Measurements from ENCODE around the gene IRF6. TPM values are rescaled to one million over a fixed set of nuclear protein-coding genes. Genes with fewer than 3 reads are reported as not detected.

Gene IRF6
- polyA plus RNA-seq, 3 donors: 1.8 to 10.4 (median 2.0) TPM

- 66 to 81% (median 80%) methylated on average over 11 of the region's 11 CpGs for WGBS, 3 donors
- no peak overlapping the region for H3K27ac ChIP-seq (ENCODE audit: low read depth, low read length)
These were observed 19.9 kb upstream of the IRF6 start for GRCh38 chr1:209825591-209826434.

DNA sequence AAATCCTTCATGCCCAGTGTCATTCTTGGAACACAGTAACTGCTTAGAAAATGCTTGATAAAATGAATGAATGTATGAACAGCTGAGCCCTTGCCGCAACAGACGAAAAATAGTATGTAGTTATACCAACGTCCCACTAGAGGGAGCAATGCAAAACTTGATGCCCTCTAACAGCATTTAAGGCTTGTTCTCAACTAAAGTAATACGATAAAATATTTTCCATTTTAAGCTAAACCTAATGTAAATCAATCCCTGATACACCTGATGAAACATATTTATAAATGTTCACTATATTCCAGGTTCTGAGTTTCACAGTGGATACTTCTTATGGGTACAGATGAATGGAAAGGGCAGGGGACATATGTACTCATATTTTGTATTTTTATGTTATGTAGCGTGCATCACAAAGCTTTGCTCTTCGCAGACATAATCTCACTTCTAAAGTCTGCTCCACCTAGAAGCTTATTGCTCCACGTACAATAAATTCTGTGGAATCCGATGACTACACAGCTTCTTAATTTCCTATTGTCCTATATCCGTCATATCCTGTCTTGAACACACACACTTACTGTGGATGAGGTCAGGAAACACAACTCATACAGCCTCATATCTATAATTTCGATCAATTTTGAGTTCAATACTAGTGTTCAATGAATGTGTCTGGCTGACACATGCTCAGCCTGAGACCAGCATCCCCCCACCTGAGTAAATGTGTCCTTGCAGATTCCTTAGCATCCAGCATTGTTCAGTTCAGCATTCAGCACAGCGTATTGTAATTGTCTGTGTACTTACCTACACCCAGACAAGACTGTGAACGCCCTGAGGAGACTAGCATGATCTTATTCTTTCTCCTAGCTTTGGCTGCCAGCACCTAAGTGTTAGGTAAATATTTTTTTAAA lies 17.4 kb upstream of the IRF6 start:
- no peak overlapping the region for H3K27ac ChIP-seq (ENCODE audit: low read depth, low read length)
- WGBS, 3 donors: 37 to 38% (median 38%) methylated on average over 12 of the region's 12 CpGs

DNA sequence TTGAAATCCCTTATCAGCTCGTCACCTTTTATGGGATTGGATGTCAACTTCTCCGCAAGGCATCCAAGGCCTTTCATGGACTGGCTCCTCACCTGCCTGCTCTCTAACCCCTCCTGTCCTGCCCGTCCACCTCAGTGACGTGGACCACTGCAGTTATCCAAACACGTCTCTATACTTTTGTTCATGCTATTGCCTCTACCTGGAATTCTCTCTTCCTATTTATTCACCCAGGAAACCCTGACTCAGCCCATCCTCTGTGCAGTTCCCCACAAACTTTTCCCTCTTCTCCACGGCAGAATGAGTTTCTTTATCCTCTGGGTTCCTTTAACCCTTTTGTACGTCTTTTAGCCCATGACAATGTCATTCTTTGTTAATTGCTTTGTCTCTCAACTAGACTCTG lies 16.8 kb upstream of the IRF6 start:
- H3K27ac ChIP-seq (ENCODE audit: low read depth, low read length): no peak overlapping the region
- 41 to 72% (median 58%) methylated on average over 7 of the region's 7 CpGs for WGBS, 3 donors

DNA sequence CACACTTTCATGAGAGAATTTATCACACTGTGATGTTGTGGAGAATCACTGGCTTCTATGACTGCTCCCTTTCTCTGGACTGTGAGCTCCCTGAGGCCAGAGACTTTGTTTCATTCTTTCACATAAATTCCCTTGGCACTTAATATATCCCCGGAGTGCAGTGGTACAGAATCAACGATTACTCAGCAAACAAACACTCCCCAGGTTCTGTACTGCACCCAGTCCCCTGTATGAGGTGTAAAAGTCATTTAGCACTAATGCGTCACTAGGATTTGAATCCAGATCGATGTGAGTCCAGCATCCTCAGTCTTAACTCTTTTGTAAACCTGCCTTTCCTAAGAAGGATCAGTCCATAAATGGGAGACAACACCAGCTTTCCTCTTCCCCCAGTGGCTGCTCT lies 15.0 kb upstream of the IRF6 start:
- WGBS, 3 donors: 45 to 71% (median 70%) methylated on average over 4 of the region's 4 CpGs
- H3K27ac ChIP-seq (ENCODE audit: low read depth, low read length): no peak overlapping the region

DNA sequence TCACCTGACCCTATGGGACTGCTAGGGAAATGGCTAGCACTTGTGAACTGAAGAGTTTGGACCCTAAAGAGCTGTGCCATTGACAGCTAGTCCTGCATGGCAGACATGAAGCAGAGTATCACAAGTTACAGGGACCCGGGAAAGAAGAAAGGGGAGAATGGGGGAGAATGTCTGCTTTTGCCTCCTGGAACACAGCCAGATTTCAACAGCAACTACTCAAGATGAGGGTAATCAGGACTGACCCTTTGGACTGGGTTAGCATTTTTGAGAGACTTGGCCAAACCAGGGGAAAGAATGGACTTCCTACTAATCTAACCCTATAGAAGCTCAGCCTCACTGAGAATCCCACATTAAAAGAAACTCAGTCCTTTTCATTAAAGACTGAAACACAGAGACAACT lies 13.1 kb upstream of the IRF6 start:
- 25 to 43% (median 41%) methylated on average over 1 of the region's 1 CpG for WGBS, 3 donors
- H3K27ac ChIP-seq (ENCODE audit: low read depth, low read length): no peak overlapping the region

DNA sequence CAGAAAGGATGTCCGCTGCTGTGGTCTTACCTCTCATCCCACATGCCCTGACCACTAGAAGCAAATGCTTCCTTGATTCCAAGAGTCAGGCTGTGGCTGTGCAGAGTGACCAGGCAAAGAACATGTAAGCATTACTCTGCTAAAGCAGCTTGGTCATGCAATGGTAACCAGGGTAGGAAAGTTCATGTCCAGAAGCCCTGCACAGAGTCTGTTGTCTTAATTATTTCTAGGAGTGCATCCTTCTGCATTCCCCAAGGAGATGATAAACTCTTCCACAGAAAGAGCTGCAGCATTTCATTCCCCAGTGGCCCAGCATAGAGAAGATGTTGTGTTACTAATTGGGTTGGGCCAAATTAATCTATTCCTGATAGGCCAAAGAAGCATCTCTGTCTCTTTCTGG lies 11.7 kb upstream of the IRF6 start:
- H3K27ac ChIP-seq (ENCODE audit: low read depth, low read length): no peak overlapping the region
- 85 to 94% (median 92%) methylated on average over 1 of the region's 1 CpG for WGBS, 3 donors

DNA sequence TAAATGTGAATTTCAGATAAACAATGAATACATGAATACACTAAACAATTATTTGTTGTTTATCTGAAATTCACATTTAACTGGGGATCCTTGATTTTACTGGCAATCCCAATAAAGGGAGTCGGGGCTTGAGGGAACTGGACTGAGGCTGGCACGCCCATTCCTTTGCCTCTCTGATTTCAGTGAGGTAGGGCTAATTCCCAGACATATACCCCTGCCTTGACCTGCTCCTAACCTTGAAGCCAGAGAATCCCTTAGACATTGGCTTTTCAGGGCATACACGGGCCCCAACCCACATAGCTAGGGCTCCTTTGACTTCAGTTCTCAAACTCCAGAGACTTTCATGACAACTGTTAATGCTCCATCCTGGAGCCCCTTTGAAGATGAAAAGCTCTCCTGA lies 11.0 kb upstream of the IRF6 start:
- no peak overlapping the region for H3K27ac ChIP-seq (ENCODE audit: low read depth, low read length)
- 60 to 82% (median 68%) methylated on average over 3 of the region's 3 CpGs for whole genome bisulfite sequencing, 3 donors

- no peak overlapping the region for H3K27ac ChIP-seq (ENCODE audit: low read depth, low read length)
- WGBS, 3 donors: 72 to 79% (median 73%) methylated on average over 6 of the region's 6 CpGs
These were observed 10.0 kb upstream of the IRF6 start for GRCh38 chr1:209815931-209816341.

GRCh38 chr1:209815490-209815889 lies 9.5 kb upstream of the IRF6 start:
- WGBS, 3 donors: 70 to 76% (median 74%) methylated on average over 3 of the region's 3 CpGs
- no peak overlapping the region for H3K27ac ChIP-seq (ENCODE audit: low read depth, low read length)

- 84 to 87% (median 87%) methylated on average over 4 of the region's 4 CpGs for WGBS, 3 donors
- no peak overlapping the region for H3K27ac ChIP-seq (ENCODE audit: low read depth, low read length)
These were observed 8.0 kb upstream of the IRF6 start for GRCh38 chr1:209813902-209814301.

DNA sequence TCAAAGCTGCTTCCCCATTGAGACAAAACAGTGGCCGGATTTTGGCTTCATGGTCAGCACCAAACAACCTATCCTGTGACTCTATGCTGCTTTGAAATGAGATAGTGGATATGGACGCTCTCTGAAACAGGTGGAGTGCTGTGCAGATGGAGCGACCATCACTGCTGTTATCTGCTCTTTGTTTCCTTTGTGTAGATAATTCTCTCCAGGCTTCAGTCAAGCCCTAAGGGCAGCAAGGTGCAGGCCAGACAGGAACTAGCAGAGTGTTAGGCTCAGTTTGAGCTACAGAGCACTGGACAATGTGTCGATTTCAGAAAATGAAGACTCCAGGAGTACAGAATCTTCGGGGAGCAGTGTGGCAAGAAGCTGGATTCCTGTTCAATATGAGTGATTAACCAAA lies 4.8 kb upstream of the IRF6 start:
- no peak overlapping the region for H3K27ac ChIP-seq (ENCODE audit: low read depth, low read length)
- WGBS, 3 donors: 73 to 86% (median 85%) methylated on average over 5 of the region's 5 CpGs

GRCh38 chr1:209809611-209810010 lies 3.7 kb upstream of the IRF6 start:
- 85 to 95% (median 90%) methylated on average over 4 of the region's 4 CpGs for WGBS, 3 donors

GRCh38 chr1:209808059-209808581 lies 2.2 kb upstream of the IRF6 start:
- no peak overlapping the region for H3K27ac ChIP-seq (ENCODE audit: low read depth, low read length)

More at GRCh38 chr1:209809611-209810010, 3.7 kb upstream of the IRF6 start:
- H3K27ac ChIP-seq (ENCODE audit: low read depth, low read length): no peak overlapping the region

- no peak overlapping the region for H3K27ac ChIP-seq (ENCODE audit: low read depth, low read length)
- WGBS, 3 donors: 90 to 92% (median 91%) methylated on average over 4 of the region's 4 CpGs
These were observed 1.6 kb upstream of the IRF6 start for GRCh38 chr1:209807509-209807908.

GRCh38 chr1:209805341-209805781 lies 581 bp downstream of the IRF6 start:
- WGBS, 3 donors: 19 to 51% (median 49%) methylated on average over 18 to 19 of the region's 19 CpGs
- no peak overlapping the region for H3K27ac ChIP-seq (ENCODE audit: low read depth, low read length)

GRCh38 chr1:209803568-209803967 lies 2.4 kb downstream of the IRF6 start:
- WGBS, 3 donors: 35 to 82% (median 79%) methylated on average over 1 of the region's 1 CpG
- no peak overlapping the region for H3K27ac ChIP-seq (ENCODE audit: low read depth, low read length)

DNA sequence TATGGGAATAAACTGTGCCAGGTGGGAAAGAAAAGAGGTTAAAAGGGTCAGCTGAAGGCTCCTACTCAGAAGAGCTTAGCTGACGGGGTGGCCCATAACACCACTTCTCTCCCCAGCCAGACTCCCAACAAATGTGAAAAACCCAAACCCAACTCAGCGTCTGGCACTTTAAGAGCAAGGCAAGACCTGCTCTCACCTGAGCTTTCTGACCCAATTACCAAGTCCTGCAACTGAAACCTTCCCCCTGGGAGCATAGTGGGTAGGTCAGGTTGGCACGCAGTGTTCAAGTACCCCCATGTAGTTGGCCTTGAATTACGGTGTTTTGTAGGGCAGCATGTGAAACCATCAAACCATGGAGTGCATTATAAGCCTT lies 3.2 kb downstream of the IRF6 start:
- WGBS, 3 donors: 79 to 95% (median 92%) methylated on average over 4 of the region's 4 CpGs
- no peak overlapping the region for H3K27ac ChIP-seq (ENCODE audit: low read depth, low read length)

- WGBS, 3 donors: 59 to 85% (median 81%) methylated on average over 4 of the region's 4 CpGs
- no peak overlapping the region for H3K27ac ChIP-seq (ENCODE audit: low read depth, low read length)
These were observed 3.7 kb downstream of the IRF6 start for GRCh38 chr1:209802117-209802779.
